ENCODE data around the gene THAP2.
"Not testable (repeated sequence)": the region's sequence is repeated elsewhere in the genome, so short reads cannot be mapped to it uniquely, and the experiment has no call there.

Gene THAP2

GRCh38 chr12:71694099-71694820 lies 30.2 kb downstream of the THAP2 start:
- no peak overlapping the region for H3K4me3 ChIP-seq
- in situ Hi-C loops (cut with MboI; ENCODE audit: low sequenced_read_pairs) = no loop called here
- no peaks in the 10 kb centered on the region for H3K4me1 ChIP-seq
- DNase-seq (ENCODE audit: low spot score in 2 of 2) = no peak
- no peaks in the 10 kb centered on the region for H3K27me3 ChIP-seq (ENCODE audit: low read depth)
- H3K36me3 ChIP-seq (replicated peaks) = peaks cover 10% of the 10 kb centered on the region
- no peaks in the 10 kb centered on the region for H3K9me3 ChIP-seq

DNA sequence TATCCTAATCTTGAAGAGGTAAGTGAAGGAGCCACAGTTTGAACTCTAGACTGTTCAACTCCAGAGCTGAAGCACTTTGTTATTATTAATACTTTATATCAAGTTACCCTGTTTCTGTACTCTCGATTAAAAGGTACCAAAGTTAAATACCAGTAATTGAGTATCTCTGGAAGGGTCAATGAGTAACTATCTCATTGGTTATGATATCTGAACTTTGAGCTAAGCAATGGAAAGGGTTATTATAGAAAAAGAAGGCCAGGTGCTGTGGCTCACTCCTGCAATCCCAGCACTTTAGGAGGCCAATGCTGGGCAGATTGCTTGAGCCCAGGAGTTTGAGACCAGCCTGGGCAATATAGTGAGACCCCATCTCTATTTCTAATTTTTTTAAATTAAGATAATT lies 31.7 kb downstream of the THAP2 start:
- no peaks in the 10 kb centered on the region for H3K27me3 ChIP-seq (ENCODE audit: low read depth)
- peaks cover 10% of the 10 kb centered on the region for H3K36me3 ChIP-seq (replicated peaks)
- in situ Hi-C loops (cut with MboI; ENCODE audit: low sequenced_read_pairs) = no loop called here
- H3K4me3 ChIP-seq = no peak overlapping the region
- no peaks in the 10 kb centered on the region for H3K9me3 ChIP-seq
- no peaks in the 10 kb centered on the region for H3K4me1 ChIP-seq
- DNase-seq (ENCODE audit: low spot score in 2 of 2) = no peak

GRCh38 chr12:71702181-71702580 lies 38.1 kb downstream of the THAP2 start:
- H3K4me1 ChIP-seq; H3K27me3 ChIP-seq (ENCODE audit: low read depth); H3K4me3 ChIP-seq; H3K36me3 ChIP-seq (replicated peaks); H3K9me3 ChIP-seq; in situ Hi-C loops (cut with MboI; ENCODE audit: low sequenced_read_pairs); DNase-seq (ENCODE audit: low spot score in 2 of 2): not testable (repeated sequence)

DNA sequence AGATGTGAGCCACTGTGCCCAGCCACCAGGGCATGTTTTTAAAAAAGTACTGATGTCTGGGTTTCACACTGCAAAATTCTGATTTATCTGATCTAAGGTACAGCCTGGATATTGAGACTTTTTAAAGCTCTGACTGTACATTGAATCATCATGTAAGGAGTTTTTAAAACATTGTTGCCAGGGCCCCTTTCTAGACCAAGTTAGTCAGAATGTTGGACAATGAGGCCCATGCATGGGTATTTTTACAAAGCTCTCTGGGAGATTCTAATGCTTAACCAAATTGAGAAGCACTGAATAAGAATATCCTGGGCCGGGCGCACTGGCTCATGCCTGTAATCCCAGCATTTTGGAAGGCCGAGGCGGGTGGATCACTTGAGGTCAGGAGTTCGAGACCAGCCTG lies 38.5 kb downstream of the THAP2 start:
- H3K9me3 ChIP-seq = no peaks in the 10 kb centered on the region
- H3K36me3 ChIP-seq (replicated peaks) = peaks cover 6% of the 10 kb centered on the region
- in situ Hi-C loops (cut with MboI; ENCODE audit: low sequenced_read_pairs) = no loop called here

DNA sequence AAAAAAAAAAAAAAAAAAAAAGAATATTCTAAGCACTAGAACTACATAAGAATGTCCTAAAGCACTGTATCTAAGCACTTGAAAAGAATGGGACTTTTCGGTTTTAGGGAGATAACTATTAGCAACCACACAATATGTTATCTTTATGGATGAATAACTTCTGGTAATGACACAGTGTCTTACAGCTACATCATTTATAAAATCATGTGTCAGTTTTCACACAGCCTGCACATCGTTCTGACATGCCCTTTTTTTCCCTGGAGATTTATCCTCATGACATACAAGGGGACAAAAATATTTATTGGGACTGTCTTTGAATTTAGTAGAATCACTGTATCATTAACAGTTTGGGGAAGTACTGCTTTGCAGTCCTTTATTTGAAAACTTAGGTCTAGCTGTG lies 39.1 kb downstream of the THAP2 start:
- Histone ChIP-seq H3K4me3 (no peak overlapping the region), H3K9me3 (no peaks in the 10 kb centered on the region), H3K27me3 (ENCODE audit: low read depth) (no peaks in the 10 kb centered on the region), H3K4me1 (no peaks in the 10 kb centered on the region), H3K36me3 (replicated peaks) (no peaks in the 10 kb centered on the region; the same call in 1 of the 2 replicates)
- in situ Hi-C loops (cut with MboI; ENCODE audit: low sequenced_read_pairs) = no loop called here
- no peak for DNase-seq (ENCODE audit: low spot score in 2 of 2)

More for the DNA sequence above, 38.5 kb downstream of the THAP2 start:
- no peak overlapping the region for H3K4me3 ChIP-seq
- no peaks in the 10 kb centered on the region for H3K4me1 ChIP-seq
- H3K27me3 ChIP-seq (ENCODE audit: low read depth) = no peaks in the 10 kb centered on the region
- no peak for DNase-seq (ENCODE audit: low spot score in 2 of 2)

GRCh38 chr12:71704920-71705319 lies 40.8 kb downstream of the THAP2 start:
- Histone ChIP-seq H3K9me3 (no peaks in the 10 kb centered on the region), H3K4me1 (peaks cover 6% of the 10 kb centered on the region; the same call in 1 of the 2 replicates), H3K4me3 (no peak overlapping the region), H3K36me3 (replicated peaks) (no peaks in the 10 kb centered on the region), H3K27me3 (ENCODE audit: low read depth) (no peaks in the 10 kb centered on the region)
- DNase-seq (ENCODE audit: low spot score in 2 of 2) = no peak
- in situ Hi-C loops (cut with MboI; ENCODE audit: low sequenced_read_pairs) = no loop called here

- no peaks in the 10 kb centered on the region; the same call in 1 of the 2 replicates for H3K9me3 ChIP-seq
- H3K4me1 ChIP-seq = peaks cover 6% of the 10 kb centered on the region; the same call in 1 of the 2 replicates
- no peaks in the 10 kb centered on the region for H3K27me3 ChIP-seq (ENCODE audit: low read depth)
- in situ Hi-C loops (cut with MboI; ENCODE audit: low sequenced_read_pairs) = no loop called here
- DNase-seq (ENCODE audit: low spot score in 2 of 2) = no peak
- H3K4me3 ChIP-seq = no peak overlapping the region
- no peaks in the 10 kb centered on the region for H3K36me3 ChIP-seq (replicated peaks)
Observed at GRCh38 chr12:71708658-71709057, 44.6 kb downstream of the THAP2 start.

DNA sequence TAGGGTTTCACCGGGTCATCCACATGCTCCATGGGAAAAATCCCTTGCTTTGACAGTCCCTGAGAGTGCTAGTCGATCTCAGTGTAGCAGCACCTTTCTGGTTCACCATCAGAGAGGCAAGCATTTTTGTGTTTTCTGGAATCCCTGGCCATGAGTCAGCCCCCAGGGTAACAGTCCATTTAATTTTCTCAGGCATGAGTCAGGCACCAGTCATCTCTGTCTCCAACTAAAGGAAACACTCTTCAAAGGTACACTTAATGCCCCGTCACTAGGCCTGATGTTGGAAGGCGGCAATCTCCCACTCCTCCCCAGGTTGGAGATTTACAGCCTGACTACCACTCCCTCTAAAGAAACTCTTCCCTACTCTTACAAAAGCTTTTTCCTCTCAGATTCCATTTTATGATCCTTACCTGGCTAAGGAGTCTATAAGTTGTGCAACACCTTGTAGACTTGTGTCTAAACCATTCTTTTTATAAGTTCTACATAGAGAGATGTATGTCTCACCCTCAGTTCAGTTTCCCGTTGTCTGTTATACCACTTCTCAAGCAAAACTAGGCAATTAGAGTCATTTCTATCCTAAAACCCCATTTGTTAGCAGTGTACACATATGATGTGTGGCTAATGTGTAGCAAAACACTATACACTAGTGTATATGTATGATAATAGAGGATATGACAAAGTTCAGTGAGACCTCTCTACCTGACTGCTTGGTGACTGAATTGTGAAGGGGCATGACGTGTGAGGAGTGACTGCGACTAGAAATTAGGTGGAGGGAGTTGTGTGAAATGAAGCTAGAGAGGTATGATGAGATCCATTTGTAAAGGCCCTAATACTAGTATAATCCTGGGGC lies 46.4 kb downstream of the THAP2 start:
- Histone ChIP-seq H3K36me3 (replicated peaks) (no peaks in the 10 kb centered on the region), H3K27me3 (ENCODE audit: low read depth) (no peaks in the 10 kb centered on the region), H3K9me3 (no peaks in the 10 kb centered on the region; the same call in 1 of the 2 replicates), H3K4me3 (no peak overlapping the region), H3K4me1 (peaks cover 6% of the 10 kb centered on the region; the same call in 1 of the 2 replicates)
- in situ Hi-C loops (cut with MboI; ENCODE audit: low sequenced_read_pairs) = no loop called here
- DNase-seq (ENCODE audit: low spot score in 2 of 2) = no peak

DNA sequence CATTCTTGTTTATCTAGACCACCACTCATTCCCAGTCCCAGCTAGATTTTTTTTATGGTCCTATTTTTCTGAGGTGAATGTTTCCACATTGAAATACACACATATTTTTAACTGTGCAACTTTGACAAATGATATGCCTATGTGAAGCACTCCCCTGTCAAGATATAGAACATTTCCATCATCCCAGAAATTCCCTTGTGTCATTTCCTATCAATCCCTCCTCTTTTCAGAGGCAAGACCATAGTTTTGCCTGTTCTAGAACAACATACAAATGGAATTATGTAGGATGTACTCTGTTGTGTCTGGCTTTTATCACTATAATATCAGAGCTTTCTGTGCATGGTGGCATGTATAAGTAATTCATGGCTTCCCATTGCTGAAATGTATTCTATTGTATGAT lies 54.5 kb downstream of the THAP2 start:
- in situ Hi-C loops (cut with MboI; ENCODE audit: low sequenced_read_pairs) = no loop called here
- Histone ChIP-seq H3K9me3 (no peaks in the 10 kb centered on the region), H3K4me3 (no peak overlapping the region), H3K36me3 (replicated peaks) (no peaks in the 10 kb centered on the region), H3K27me3 (ENCODE audit: low read depth) (0 out of 2 replicates have a peak, but pooled peaks cover 2% of the 10 kb centered on the region), H3K4me1 (no peaks in the 10 kb centered on the region)
- no peak for DNase-seq (ENCODE audit: low spot score in 2 of 2)

DNA sequence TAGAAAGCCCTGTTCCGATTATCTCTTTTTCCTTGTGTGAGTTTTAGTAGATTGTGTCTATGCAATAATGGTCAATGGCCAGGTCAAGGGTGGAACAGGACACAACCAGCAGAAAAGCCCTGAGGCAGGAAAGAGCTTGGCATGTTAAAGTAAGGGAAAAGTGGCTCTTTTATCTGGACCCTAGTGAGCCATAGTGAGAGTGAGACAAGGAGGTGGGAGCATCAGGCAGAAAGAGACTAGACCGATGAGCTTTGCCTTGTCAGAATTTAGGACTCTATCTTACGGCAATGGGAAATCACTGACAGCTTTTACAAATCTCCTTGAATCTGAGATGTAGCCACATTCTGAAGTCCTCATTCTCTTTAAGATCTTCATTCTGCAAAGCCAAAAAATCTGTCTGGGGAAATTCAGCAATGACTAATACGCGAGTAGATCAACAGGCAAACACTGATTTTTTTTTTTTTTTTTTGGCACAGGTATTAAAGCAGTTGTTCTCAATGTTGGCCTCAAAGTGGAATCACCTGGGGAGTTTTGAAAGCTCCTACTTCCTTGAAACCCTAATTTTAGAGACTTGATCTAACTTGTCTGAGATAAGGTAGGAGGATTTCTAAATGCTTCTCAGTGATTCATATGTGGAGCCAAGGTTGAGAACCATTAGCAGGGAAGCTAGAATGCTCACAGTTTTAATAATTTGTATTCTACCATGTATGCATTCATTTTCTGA lies 55.7 kb downstream of the THAP2 start:
- no peaks in the 10 kb centered on the region for H3K36me3 ChIP-seq (replicated peaks)
- H3K27me3 ChIP-seq (ENCODE audit: low read depth) = 0 out of 2 replicates have a peak, but pooled peaks cover 2% of the 10 kb centered on the region
- no peak overlapping the region for H3K4me3 ChIP-seq
- no peaks in the 10 kb centered on the region for H3K9me3 ChIP-seq
- in situ Hi-C loops (cut with MboI; ENCODE audit: low sequenced_read_pairs) = no loop called here
- H3K4me1 ChIP-seq = no peaks in the 10 kb centered on the region
- DNase-seq (ENCODE audit: low spot score in 2 of 2) = no peak

DNA sequence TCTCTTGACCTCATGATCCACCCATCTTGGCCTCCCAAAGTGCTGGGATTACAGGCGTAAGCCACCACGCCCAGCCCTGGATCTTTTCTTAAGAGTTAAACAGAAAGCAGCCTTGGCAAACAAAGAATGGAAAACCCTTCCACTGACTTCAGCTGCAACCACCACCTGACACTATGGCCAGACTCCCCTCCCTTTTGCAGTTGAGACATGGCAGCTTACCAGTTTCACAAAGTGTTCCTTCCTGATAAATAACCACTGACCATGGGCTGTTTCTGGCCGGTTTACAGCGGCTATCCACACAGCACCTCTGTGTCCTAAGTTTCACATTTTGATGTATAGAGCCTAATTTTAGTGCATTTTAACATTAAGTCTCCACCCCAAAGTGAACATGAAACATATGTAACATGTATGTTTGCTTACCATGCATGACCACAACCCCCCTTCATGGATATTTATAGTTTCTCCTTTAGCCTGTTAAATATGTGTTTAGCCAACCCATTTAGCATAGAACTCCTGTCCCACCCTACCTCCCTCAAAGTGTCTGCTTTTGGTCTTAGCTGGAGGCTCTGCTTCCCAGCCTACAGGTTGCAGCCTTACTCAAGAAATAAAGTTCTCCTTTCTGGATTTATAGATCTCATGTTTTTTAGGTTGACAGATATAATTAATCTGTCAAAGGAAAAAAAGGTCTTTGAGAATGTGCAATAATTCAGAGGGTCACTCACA lies 57.8 kb downstream of the THAP2 start:
- no peak overlapping the region for H3K4me3 ChIP-seq
- in situ Hi-C loops (cut with MboI; ENCODE audit: low sequenced_read_pairs) = no loop called here
- no peak for DNase-seq (ENCODE audit: low spot score in 2 of 2)
- no peaks in the 10 kb centered on the region for H3K36me3 ChIP-seq (replicated peaks)
- 0 out of 2 replicates have a peak, but pooled peaks cover 2% of the 10 kb centered on the region for H3K27me3 ChIP-seq (ENCODE audit: low read depth)
- no peaks in the 10 kb centered on the region for H3K9me3 ChIP-seq
- H3K4me1 ChIP-seq = no peaks in the 10 kb centered on the region

GRCh38 chr12:71725011-71725410 lies 60.9 kb downstream of the THAP2 start:
- no peak overlapping the region for H3K4me3 ChIP-seq
- in situ Hi-C loops (cut with MboI; ENCODE audit: low sequenced_read_pairs) = no loop called here
- DNase-seq (ENCODE audit: low spot score in 2 of 2) = no peak
- H3K36me3 ChIP-seq (replicated peaks) = no peaks in the 10 kb centered on the region
- H3K9me3 ChIP-seq = no peaks in the 10 kb centered on the region
- H3K4me1 ChIP-seq = no peaks in the 10 kb centered on the region
- H3K27me3 ChIP-seq (ENCODE audit: low read depth) = no peaks in the 10 kb centered on the region

DNA sequence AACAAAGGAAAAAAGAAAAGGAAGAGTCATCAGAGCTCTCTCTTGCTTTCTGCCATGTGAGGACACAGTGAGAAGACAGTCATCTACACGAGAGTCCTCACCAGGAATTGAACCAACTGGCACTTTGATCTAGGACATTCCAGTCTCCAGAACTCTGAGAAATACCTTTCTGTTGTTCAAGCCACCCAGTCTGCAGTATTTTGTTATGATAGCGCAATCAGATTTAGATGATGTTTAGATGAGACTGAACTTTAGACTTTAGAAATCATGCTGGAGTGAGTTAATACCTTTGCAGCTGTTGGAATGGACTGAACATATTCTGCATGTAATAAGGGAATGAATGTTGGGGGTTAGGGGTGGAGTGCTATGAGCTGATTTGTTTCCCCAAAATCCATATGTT lies 62.4 kb downstream of the THAP2 start:
- no peaks in the 10 kb centered on the region for H3K27me3 ChIP-seq (ENCODE audit: low read depth)
- H3K36me3 ChIP-seq (replicated peaks) = no peaks in the 10 kb centered on the region
- DNase-seq (ENCODE audit: low spot score in 2 of 2) = no peak
- no peak overlapping the region for H3K4me3 ChIP-seq
- H3K4me1 ChIP-seq = no peaks in the 10 kb centered on the region
- in situ Hi-C loops (cut with MboI; ENCODE audit: low sequenced_read_pairs) = no loop called here
- no peaks in the 10 kb centered on the region for H3K9me3 ChIP-seq

Measured in HAP-1 (cell line).